ENCODE data around the gene UBE2V1.

Gene UBE2V1

DNA sequence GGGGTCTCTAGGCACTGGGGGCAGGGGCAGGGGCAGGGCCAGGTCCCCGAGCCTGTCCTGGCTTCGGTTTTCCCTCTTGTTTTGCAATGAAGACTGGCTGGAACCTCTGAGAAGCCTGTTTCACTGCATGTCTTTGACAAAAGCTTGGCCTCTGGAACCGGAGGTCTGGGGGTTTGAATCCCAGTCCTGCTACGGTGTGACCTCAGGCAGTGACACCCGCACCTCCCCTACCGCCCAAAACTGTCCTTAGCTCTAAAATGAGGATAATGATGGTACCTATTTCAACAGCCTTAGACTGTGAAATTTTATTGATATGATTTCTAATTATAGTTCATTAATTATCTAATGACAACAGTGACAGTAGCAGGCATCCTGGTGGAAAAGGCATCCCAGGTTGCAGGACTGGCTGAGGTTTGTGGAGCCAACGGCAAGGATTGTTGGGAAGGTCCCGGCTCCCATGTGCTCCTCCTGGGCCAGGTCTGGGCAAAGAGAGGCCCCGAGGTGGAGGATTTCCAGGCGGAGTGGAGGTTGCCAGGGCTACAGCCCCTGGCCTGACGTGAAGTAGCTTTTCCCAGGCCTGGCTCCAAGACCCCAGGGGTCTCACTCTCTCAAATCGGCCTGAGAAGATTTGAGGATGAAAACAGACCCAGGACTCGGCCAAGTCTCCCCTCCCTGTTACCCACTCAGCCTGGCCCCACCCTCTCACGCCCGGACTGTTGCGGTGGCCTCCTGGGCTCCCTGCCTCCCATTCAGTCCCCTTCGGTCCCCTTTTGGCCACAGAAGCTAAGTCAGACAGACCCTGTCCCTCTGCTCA is 72.3 kb downstream of the UBE2V1 start:
- no peak for DNase-seq

GRCh38 chr20:50039706-50040431 is 73.1 kb downstream of the UBE2V1 start:
- no peak for DNase-seq

- DNase-seq: no peak
These were observed 74.4 kb downstream of the UBE2V1 start for GRCh38 chr20:50038574-50038991.

- no peak for DNase-seq
These were observed 74.8 kb downstream of the UBE2V1 start for GRCh38 chr20:50038169-50038568.

- no peak for DNase-seq
These were observed 75.4 kb downstream of the UBE2V1 start for GRCh38 chr20:50037575-50037974.

GRCh38 chr20:50037123-50037522 is 75.8 kb downstream of the UBE2V1 start:
- no peak for DNase-seq

DNA sequence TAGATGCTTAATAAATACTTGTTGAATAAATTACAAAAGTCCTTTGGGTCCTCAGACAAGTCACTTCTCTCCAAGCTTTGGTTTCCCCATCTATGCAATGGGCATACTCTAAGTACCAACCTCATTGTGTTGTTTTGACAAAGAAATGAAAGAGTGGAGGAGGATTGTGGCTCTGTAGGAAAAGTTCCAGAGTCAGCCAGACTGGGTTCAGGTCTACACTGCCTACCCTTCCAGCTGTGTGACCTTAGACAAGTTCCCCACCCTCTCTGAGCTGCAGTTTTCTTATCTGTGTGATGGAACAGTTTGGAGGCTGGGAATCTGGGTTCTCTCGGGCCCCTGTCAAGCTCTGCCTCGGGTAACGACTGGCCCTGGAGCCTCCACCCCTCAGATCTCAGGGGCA is 76.2 kb downstream of the UBE2V1 start:
- DNase-seq: no peak

- DNase-seq: no peak
These were observed 78.3 kb downstream of the UBE2V1 start for GRCh38 chr20:50034567-50035180.

GRCh38 chr20:50032955-50033666 is 79.8 kb downstream of the UBE2V1 start:
- DNase-seq: no peak

All from NK-92 treated with Interleukin-12 subunit alpha and Interleukin-12 subunit beta, amount 100 ng/mL, for 24 hours (cell line).